Anterior cingulate cortex (tissue), 58 donors: ENCODE results near the gene SCNN1A.

Experiments
- DNase-seq, 58 donors: peaks; one replicate each; lab custom pipeline; 2025; lab: John Stamatoyannopoulos, UW

Gene SCNN1A

GRCh38 chr12:6384499-6385436 lies 9.4 kb upstream of the SCNN1A start:
- no peak for DNase-seq

- peak in 50 of 58 donors; percentile 25 to 72 (median 48) for DNase-seq
These were observed 8.5 kb upstream of the SCNN1A start, which contains the start of gene LTBR for GRCh38 chr12:6383572-6384498. LTBR (plus strand) TSS chr12:6384162; CDS start chr12:6384359, 197 bp downstream.

DNA sequence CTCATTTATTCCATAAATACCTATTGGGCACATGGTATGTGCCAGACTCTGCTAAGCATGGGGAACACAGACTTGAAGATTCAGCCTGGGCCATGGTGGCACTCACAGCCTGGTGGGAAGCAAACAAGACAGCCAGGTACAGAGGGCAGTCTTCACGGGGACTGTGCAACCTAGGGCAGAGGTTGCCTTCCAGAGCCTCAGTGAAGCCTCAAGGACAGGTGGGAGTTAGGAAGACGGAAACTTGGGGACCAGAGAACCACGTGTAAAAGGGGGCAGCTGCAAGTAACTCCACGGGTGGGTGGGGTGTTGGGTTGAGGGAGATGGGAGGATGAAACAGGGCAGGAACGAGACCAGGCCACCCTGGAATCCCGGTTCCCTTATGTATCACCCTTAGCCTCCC lies 7.6 kb upstream of the SCNN1A start:
- no peak for DNase-seq

- no peak for DNase-seq
These were observed 7.0 kb upstream of the SCNN1A start for GRCh38 chr12:6382371-6382770.

DNA sequence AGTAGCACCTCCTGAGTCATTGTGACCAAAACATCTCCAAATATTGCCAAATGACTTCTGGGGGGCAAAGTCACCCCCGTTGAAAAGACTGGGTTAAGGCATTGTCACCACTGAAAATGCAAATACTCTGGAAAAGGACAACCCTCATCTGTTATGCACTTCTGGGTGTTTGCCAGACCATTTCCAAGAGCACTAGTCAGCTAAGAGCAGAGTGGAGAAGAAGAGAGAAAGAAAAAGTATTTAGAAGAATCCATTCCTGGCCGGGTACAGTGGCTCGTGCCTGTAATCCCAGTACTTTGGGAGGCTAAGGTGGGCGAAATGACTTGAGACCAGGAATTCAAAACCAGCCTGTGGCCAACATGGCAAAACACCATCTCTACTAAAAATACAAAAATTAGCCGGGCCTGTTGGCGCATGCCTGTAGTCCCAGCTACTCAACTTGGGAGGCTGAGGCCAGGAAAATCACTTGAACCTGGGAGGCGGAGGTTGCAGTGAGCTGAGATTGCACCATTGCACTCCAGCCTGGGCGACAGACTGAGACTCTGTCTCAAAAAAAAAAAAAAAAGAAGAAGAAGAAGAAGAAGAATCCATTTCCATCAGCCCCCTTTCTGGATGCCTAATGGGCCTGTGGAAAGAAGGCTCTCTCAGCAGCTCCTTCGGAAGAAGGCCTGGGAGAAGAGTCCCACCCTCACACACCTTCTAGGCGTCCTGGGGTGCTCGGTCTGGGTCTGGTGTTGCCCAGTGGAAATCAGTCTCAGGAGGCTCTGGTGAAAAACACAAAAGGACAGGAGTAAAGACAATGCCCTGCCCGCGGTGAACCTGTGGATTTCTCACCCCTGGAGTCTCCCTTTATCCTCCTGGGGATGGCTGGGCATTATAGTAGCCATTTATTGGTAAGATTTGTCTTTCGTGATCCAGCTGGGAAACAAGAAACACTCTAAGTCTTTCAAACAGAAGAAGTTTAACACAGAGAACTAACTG lies 5.1 kb upstream of the SCNN1A start:
- DNase-seq: no peak

GRCh38 chr12:6378709-6379472 lies 3.5 kb upstream of the SCNN1A start:
- DNase-seq: peak in 1 of 58 donors; percentile 12

GRCh38 chr12:6377667-6377994 lies 2.3 kb upstream of the SCNN1A start:
- DNase-seq: no peak

DNA sequence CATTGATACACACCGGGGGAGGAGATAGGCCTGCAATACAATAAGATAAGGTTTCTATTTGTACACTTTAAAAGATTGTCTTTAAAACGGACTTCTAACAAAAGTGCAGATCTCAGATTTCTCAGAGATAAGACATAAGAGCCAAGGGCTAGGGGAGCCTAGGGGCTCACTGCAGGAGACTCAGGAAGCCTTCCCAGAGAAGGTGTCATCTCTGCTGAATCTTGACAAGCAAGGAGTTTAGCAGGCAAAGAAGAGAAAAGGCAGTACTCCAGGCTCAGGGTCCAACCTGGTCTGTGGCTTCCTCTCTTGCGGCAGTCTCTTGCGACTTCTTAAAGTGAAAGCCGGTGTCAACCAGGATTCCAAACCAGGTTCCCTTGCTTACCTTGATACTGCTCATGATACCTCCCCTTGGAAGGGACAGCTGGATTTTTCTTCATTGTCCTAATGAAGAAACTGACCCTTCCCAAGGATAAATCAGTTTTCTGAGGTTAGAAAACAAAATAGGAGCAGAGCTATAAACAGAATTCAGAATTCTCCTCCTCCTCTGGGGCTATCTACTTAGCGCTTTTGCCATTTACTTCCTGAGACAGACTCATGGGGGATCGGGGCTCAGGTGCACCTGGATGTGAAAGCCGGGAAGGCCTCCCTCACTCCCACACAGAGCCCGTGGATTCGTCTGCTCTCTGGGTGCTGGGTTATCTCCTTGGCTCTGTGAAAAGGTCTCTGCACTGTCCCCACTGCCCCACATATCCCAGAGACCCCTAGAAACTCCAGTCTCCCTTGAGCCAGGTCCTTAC lies 1.7 kb upstream of the SCNN1A start:
- DNase-seq: no peak

- no peak for DNase-seq
These were observed 911 bp upstream of the SCNN1A start for GRCh38 chr12:6376079-6376869.

- DNase-seq: no peak
These were observed 590 bp downstream of the SCNN1A start for GRCh38 chr12:6374786-6375160.

- no peak for DNase-seq
These were observed 1.2 kb downstream of the SCNN1A start for GRCh38 chr12:6374028-6374785.

DNA sequence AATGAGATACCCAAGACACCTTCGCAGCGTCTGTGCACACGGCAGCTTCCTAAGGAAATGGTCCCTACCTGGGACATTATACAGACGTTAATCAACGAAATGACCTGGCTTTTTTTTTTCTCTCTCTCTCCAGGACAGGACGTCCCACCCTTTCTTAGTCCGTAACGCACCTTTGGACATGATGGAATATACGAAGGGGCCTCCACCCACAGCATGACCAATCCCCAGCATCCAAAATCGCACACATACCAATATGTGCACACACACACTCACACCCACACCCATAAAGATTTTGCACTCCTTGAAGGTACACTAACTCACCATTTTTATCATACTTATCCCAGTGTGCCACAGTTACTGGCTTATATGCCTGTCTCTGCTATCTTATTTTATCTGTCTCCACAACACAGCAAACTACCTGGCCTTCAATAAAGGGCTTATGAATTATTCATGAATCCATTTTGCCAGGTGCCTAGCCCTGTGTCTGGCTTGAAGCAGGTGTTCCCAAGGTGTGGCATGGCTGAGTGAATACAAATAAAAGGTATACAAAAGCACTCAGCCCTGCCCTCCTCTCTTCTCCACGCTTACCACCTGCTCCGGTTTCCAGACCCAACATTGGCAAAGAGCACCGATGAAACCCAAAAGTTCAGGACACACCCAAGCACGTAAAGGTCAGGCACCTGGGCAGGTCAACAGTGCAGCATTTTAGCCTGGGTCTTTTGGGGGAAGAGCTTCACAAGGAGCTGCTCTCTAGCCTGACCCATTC lies 2.2 kb downstream of the SCNN1A start:
- no peak for DNase-seq

GRCh38 chr12:6372403-6373003 lies 2.9 kb downstream of the SCNN1A start:
- DNase-seq: no peak

DNA sequence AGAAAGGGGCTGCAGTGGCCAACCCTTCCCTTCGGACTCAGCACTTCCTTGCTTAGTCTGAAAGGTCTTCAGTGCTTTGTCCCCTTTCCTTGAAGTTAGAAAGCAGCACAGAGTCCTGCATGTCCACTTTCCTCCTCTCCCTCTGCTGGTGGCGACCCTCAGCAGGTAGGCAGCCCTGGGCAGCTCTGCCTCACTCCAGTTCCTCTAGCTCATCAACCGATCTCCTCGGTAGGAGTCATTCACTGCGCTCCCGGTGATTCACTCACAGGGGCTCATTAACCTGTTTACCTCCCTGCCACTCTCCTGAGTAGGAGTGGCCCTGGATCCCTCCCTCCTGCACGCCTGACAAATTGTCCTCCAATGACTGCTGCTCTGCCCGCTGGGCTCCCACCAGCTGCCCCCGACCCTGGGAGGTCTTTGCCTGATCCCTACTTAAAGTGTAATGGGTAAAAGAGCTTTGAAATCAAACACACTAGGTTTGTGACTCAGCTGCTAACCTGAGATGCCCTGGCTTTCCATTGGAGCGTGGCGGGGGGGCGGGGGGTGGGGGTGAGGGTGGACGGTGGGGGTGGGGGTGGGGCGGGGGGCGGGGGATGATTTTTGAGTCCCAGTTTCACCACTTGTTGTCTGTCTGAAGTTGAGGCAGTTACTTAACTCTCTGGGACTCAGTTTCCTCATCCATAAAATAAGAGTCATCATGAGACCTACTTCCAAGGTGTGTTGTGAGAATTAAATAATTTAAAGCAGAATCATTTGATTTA lies 4.2 kb downstream of the SCNN1A start:
- no peak for DNase-seq

DNA sequence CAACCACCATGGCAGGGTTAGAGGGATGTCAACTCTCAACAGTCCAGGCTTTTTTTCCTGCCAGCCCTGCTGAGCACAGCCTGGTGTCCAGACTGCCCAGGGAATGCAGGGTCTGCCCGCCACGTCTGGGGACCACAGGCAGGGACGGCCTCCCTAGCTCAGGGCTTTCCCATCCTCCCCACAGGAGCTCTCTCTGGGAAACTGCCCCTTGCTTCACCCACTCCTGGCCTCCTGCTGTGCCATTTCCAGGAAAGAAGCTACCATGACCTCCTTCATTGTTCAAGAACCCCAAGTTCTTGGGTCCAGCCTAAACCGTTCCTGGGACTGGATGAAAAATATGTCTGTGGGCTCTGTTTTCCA lies 4.8 kb downstream of the SCNN1A start:
- DNase-seq: no peak
